ENCODE data around the gene DIP2B. TPM values are rescaled to one million over a fixed set of nuclear protein-coding genes. Genes with fewer than 3 reads are reported as not detected.

Gene DIP2B
- polyA plus RNA-seq, 3 donors = 3.5 to 12.3 (median 6.5) TPM

DNA sequence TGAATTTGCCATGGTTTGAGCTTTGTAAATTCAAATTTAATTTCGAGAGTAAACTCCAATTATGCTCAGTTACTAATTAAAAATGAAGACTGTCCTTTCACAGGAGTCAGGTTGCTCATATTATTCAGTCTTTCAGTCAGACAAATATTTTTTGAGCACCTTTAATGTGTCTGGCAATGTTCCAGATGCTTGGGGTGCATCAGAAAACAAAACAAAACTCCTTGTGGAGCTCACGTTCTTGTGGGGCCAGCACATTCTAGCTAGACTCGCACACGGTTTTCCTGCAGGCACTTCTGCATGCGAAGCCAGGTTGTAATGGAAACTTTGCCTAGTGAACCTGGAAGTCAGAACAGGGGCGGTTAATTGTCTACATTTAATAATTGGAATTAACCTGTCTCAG lies 195.2 kb downstream of the DIP2B start:
- Histone ChIP-seq H3K4me2 (replicated peaks; ENCODE audit: extremely low read depth, low read length, poor library complexity, severe bottlenecking) (no peak overlapping the region), H3K36me3 (replicated peaks in 1 of 2; ENCODE audit: control insufficient read depth in 1 of 2, insufficient read depth in 2 of 2, low read length in 2 of 2) (peaks cover 91 to 97% of the 10 kb centered on the region in 2 donors), H3K4me1 (ENCODE audit: control insufficient read depth in 1 of 2, insufficient read depth in 2 of 2, low read length in 2 of 2) (no peaks in the 10 kb centered on the region), H3K9me3 (replicated peaks in 1 of 2; ENCODE audit: control insufficient read depth in 1 of 2, insufficient read depth in 1 of 2, low read length in 2 of 2) (no peaks in the 10 kb centered on the region), H3K4me3 (replicated peaks in 1 of 3; ENCODE audit: low read depth in 2 of 3, low read length in 3 of 3) (no peak overlapping the region), H3K9ac (ENCODE audit: insufficient read depth, low read length, poor library complexity, severe bottlenecking) (no peak overlapping the region), H3K27ac (ENCODE audit: low read depth in 1 of 2, low read length in 2 of 2) (no peak overlapping the region), H3K27me3 (ENCODE audit: control insufficient read depth in 2 of 2, insufficient read depth in 2 of 2, low read length in 2 of 2) (no peaks in the 10 kb centered on the region), H3K79me2 (ENCODE audit: insufficient read depth, low read length) (no peaks in the 10 kb centered on the region), H2AFZ (ENCODE audit: insufficient read depth, low read depth, low read length, poor library complexity, severe bottlenecking) (no peak overlapping the region), H4K20me1 (ENCODE audit: insufficient read depth, low read length) (no peaks in the 10 kb centered on the region)
- H3K36me3 Mint-ChIP-seq = peaks cover 73 to 91% of the 10 kb centered on the region in 2 donors
- H3K4me1 Mint-ChIP-seq = peaks cover 5% of the 10 kb centered on the region
- H3K9me3 Mint-ChIP-seq = no peaks in the 10 kb centered on the region
- TF ChIP-seq CTCF (IDR thresholded peaks at IDR 0.05) = no peak
- no peak overlapping the region for H3K27ac Mint-ChIP-seq
- WGBS (ENCODE audit: insufficient coverage) = 97% methylated on average over 4 of the region's 6 CpGs
- H3K4me3 Mint-ChIP-seq = no peak overlapping the region
- intact Hi-C loops (cut with micrococcal nuclease) = no loop called here
- DNase-seq = no peak
- H3K27me3 Mint-ChIP-seq (ENCODE audit: low read depth in 3 of 3) = peaks cover 0 to 2% (median 0%) of the 10 kb centered on the region in 3 donors

- Mint-ChIP-seq H3K4me1 (no peaks in the 10 kb centered on the region), H3K27ac (no peak overlapping the region), H3K36me3 (peaks cover 71 to 93% of the 10 kb centered on the region in 2 donors), H3K27me3 (ENCODE audit: low read depth in 3 of 3) (no peaks in the 10 kb centered on the region), H3K4me3 (no peak overlapping the region), H3K9me3 (no peaks in the 10 kb centered on the region)
- Histone ChIP-seq H3K27me3 (ENCODE audit: control insufficient read depth in 2 of 2, insufficient read depth in 2 of 2, low read length in 2 of 2) (no peaks in the 10 kb centered on the region), H3K27ac (ENCODE audit: low read depth in 1 of 2, low read length in 2 of 2) (no peak overlapping the region), H3K4me1 (ENCODE audit: control insufficient read depth in 1 of 2, insufficient read depth in 2 of 2, low read length in 2 of 2) (no peaks in the 10 kb centered on the region), H2AFZ (ENCODE audit: insufficient read depth, low read depth, low read length, poor library complexity, severe bottlenecking) (no peak overlapping the region), H3K36me3 (replicated peaks in 1 of 2; ENCODE audit: control insufficient read depth in 1 of 2, insufficient read depth in 2 of 2, low read length in 2 of 2) (peaks cover 80 to 97% of the 10 kb centered on the region in 2 donors), H3K4me2 (replicated peaks; ENCODE audit: extremely low read depth, low read length, poor library complexity, severe bottlenecking) (no peak overlapping the region), H3K4me3 (replicated peaks in 1 of 3; ENCODE audit: low read depth in 2 of 3, low read length in 3 of 3) (no peak overlapping the region), H3K9me3 (replicated peaks in 1 of 2; ENCODE audit: control insufficient read depth in 1 of 2, insufficient read depth in 1 of 2, low read length in 2 of 2) (no peaks in the 10 kb centered on the region), H3K79me2 (ENCODE audit: insufficient read depth, low read length) (no peaks in the 10 kb centered on the region), H3K9ac (ENCODE audit: insufficient read depth, low read length, poor library complexity, severe bottlenecking) (no peak overlapping the region), H4K20me1 (ENCODE audit: insufficient read depth, low read length) (no peaks in the 10 kb centered on the region)
- intact Hi-C loops (cut with micrococcal nuclease) = no loop called here
- no peak for DNase-seq
- no peak for TF ChIP-seq CTCF (IDR thresholded peaks at IDR 0.05)
Measured at GRCh38 chr12:50706606-50707005, 201.8 kb downstream of the DIP2B start.

Data from CD14-positive monocyte (primary cell).